ENCODE results near the gene STK10.

The STK10 gene

DNA sequence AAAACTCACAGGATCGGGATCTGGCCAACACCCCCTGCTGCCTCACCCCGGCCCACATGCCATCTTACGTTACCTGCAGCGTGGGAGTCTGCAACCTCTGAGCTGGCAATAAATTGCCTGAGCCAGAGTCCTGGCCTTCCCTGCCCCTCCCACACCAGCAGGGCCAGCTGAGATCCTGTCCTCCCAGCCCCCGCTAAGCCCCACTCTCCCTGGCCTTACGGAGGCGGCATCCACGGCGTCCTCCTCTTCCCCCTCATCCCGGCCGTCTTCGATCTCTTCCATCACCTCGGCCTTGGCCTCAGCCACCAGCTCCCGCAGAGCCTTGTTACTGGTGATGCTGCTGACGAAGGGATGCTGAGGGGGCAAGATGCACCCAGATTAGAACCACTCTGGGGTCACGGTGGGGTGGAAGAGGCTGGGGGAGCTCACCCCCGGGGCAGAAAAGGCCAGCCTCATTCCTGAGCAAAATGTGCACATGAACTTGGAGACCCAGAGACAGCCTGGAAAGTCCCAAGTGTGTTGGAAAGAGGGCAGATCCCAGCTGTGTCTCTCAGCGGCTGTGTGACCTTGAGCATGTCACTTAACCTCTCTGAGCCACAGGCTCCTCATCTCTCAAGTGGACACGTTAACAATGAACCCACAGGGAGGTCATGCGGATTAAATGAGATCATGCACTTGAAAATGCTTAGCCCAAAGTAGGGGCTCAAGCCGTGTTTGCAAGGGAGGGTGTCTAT lies 91.7 kb downstream of the STK10 start:
- no peak overlapping the region for H3K27ac ChIP-seq
- H3K4me3 ChIP-seq, result no peak overlapping the region
- TF ChIP-seq, protein P1, sequence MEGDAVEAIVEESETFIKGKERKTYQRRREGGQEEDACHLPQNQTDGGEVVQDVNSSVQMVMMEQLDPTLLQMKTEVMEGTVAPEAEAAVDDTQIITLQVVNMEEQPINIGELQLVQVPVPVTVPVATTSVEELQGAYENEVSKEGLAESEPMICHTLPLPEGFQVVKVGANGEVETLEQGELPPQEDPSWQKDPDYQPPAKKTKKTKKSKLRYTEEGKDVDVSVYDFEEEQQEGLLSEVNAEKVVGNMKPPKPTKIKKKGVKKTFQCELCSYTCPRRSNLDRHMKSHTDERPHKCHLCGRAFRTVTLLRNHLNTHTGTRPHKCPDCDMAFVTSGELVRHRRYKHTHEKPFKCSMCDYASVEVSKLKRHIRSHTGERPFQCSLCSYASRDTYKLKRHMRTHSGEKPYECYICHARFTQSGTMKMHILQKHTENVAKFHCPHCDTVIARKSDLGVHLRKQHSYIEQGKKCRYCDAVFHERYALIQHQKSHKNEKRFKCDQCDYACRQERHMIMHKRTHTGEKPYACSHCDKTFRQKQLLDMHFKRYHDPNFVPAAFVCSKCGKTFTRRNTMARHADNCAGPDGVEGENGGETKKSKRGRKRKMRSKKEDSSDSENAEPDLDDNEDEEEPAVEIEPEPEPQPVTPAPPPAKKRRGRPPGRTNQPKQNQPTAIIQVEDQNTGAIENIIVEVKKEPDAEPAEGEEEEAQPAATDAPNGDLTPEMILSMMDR (IDR thresholded peaks at IDR 0.05), result no peak
- DNase-seq (ENCODE audit: low spot score), result no peak

DNA sequence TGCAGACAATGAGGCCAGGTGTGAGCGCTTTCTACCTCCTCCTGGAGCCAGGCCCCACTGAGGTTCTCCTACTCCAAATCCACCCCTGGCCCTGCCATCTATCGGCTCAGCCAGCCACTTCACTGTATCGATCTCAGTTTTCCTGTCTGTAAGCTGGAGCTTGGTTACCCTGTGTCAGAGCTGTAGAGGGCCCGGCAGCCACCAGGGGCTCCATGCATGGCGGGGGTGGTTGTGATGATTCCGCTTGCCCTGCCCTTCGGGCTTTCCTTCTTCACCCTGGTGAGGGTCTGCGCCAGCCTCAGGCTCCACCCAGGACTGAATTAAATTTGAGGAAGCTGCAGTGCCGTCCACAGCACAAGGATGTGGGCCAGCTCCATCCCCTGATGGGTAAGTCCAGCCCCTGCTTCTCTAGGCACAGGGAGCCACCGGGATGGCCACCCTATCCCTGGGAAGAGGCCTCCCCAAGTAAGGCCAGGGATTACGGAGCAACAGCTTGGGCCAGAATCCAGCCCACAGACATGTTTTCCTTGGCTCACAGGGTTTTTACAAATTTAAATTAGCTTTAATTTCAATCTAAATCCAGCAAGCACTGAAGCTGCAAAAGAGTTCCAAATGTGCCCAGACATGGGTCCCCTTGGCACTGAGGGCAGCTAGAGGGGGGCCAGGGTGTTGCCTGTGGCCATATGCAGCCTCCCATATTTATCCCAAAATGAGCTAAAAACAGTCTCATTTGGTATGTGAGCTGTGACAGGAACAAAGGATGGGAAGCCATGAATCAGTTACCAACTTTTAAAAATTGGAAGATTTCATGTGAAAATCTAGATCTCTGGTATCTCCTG lies 92.4 kb downstream of the STK10 start:
- Histone ChIP-seq H3K4me3 (no peak overlapping the region), H3K27ac (no peak overlapping the region)
- no peak for DNase-seq (ENCODE audit: low spot score)
- TF ChIP-seq, protein P1 (IDR thresholded peaks at IDR 0.05), result no peak

DNA sequence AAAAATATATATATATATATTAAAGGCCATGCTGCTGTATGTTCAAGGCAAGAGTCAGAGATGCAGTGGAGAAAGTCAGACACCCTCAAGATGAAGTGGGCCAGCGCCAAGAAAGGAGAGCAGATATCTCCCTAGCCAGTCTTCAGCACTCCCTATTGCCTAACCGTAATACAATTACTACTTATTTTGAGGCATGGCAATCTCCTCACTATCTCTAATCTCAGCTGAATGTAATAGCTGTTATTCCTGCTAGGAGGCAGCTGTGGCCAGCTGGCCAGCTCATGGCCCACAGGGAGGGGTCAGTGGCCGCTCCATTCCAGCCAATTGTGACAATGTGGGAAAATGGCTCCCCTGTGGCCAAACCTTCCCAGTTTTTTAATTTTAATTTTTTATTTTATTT lies 94.1 kb downstream of the STK10 start:
- Histone ChIP-seq H3K4me3 (no peak overlapping the region), H3K27ac (no peak overlapping the region)
- TF ChIP-seq, protein P1 (IDR thresholded peaks at IDR 0.05), result no peak
- no peak for DNase-seq (ENCODE audit: low spot score)

DNA sequence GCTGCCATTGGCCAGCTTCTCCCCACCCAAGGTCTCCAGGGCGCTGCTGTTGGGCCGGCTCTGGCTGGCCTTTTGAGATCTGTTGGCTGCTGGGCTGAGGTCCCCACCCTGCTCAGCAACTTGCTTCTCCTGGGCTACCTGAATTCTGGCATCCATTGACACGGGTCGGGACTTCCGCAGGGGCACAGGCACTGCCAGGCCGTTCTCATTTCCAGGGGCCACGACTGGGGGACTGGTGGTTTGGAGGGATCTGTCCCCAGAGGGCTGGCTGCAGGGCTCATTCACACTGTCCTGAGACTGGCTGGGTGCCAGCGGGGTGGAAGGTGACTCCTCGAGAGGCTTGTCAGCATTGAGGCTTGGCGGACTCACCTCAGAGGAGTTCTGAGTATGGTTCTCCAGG lies 94.5 kb downstream of the STK10 start:
- no peak overlapping the region for H3K4me3 ChIP-seq
- peak; percentile 64 for DNase-seq (ENCODE audit: low spot score)
- TF ChIP-seq, protein P1 (IDR thresholded peaks at IDR 0.05), result no peak
- H3K27ac ChIP-seq, result no peak overlapping the region

DNA sequence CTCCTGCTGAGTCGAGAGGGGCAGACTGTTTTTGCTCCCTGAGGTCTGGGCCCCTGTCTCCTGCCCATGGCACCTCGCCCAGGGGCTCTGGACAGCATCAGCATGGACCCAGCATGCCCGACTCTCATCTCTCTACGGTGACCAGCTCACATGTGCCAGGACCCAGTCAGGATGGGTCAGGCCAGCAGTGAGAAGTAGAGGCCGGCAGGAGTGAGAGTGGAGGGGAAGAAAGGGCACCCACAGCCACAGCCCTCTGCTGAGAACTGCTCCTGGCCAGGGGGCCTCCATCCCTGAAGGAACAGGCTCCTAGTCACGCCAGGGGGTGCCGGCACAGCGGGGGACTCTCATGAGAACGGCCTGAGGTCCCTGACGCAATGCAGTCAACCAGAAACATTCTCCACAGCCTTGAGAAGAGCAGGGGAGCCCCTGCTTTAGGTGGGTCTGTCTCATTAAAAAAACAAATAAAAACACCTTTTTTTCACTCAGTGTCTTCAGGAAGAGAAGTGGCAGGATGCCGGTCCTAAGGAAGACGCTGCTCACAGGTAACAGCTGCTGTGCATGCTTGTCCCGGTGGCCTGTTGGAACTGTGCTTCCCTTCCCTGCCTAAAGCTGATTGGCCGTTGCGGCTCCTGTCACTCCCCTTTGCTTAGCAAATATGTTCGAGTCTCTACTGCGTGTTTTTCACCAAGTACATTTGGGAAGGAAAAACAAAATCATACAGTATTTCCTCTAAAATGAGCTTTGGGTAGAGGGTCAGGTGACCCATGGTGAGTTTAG lies 95.9 kb downstream of the STK10 start:
- TF ChIP-seq, protein P1 (IDR thresholded peaks at IDR 0.05), result no peak
- no peak overlapping the region for H3K27ac ChIP-seq
- DNase-seq (ENCODE audit: low spot score), result peak; percentile 35
- H3K4me3 ChIP-seq, result no peak overlapping the region

DNA sequence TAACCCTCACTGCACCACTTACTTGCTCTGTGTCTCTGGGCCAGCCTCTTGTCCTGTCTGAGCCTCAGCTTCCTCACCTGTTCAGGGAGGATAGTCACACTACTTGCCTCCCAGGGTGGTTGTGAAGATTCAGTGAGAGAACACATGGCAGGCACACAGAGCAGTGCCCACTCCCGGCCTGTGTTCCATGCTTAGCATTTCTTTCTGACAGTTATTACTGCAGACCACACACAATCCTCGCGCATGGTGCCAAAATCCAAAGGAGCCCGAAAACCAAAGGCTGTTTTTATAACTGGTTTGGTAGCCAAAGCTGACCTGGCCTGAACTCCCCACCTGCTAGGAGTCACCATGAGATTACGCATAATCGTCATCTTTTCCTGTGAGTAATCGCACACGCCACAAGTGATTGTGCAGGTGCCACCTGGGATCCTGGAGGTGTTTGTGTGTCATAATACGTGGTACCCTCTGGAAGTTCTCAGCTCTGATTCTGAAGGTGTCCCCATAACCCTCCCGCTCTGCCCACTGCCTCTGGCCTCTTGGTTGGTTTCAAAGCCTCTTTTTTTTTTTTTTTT lies 97.0 kb downstream of the STK10 start:
- H3K4me3 ChIP-seq, result no peak overlapping the region
- no peak overlapping the region for H3K27ac ChIP-seq
- DNase-seq (ENCODE audit: low spot score), result peak; percentile 28
- TF ChIP-seq, protein P1 (IDR thresholded peaks at IDR 0.05), result no peak
